Endothelial cell of umbilical vein (primary cell): ENCODE measurements around the gene ATG10. TPM values are rescaled to one million over a fixed set of nuclear protein-coding genes. Genes with fewer than 3 reads are reported as not detected.

Experiments
- BruUV-seq: library from RNA; stranded (reverse); fragments of 400-500 nt; replicated peaks from 2 replicates; lab custom pipeline; 2021; lab: Mats Ljungman, UMichigan
- CTCF ChIA-PET: fragments of 300-600, 350-600 bp; sonication (Branson Sonifier 250); formaldehyde crosslinking; loops from one replicate; lab custom pipeline; 2021; ENCODE audit warnings: antibody characterized with exemption, inconsistent platforms; lab: Charles Lee
- POLR2A ChIA-PET: fragments of 300-600, 350-600 bp; sonication (Branson Sonifier 250); formaldehyde crosslinking; loops from one replicate; lab custom pipeline; 2021; ENCODE audit warnings: antibody characterized with exemption, inconsistent platforms; lab: Charles Lee
- DNase-seq: peaks from one replicate; pipeline ENCODE4 v3.0.0-alpha.2; 2011; ENCODE audit warnings: low read depth, low spot score
- FAIRE-seq: peaks from 2 replicates; lab custom pipeline; 2011; peaks lifted over from hg19 to GRCh38; lab: Jason Lieb, UNC
- H2AFZ ChIP-seq: 2 replicates; pipeline ENCODE4 v1.6.0; 2012; ENCODE audit warnings: low read depth, low read length, control low read depth, inconsistent platforms
- H3K27ac ChIP-seq: 2 replicates; pipeline ENCODE4 v1.5.1; 2011; ENCODE audit warnings: low read depth, mild to moderate bottlenecking, control low read depth, low read length, moderate library complexity; ENCODE audit not compliant: insufficient read depth
- H3K27me3 ChIP-seq, 2 experiments: 2 replicates each; pipeline versions ENCODE4 v1.6.0 to v1.6.1; 2011; ENCODE audit warnings: low read length in 2 of 2, mixed read lengths in 1 of 2; ENCODE audit not compliant: control insufficient read depth in 2 of 2, insufficient read depth in 2 of 2
- H3K36me3 ChIP-seq, 2 experiments: 2 replicates in 1 of 2; 3 replicates in 1 of 2; pipeline ENCODE4 v1.5.1; 2011; ENCODE audit warnings: low read length in 2 of 2, mild to moderate bottlenecking in 1 of 2, moderate library complexity in 1 of 2; ENCODE audit not compliant: control insufficient read depth in 2 of 2, insufficient read depth in 2 of 2; ENCODE audit errors: extremely low read depth in 1 of 2
- H3K4me1 ChIP-seq: 3 replicates; pipeline ENCODE4 v1.5.1; 2011; ENCODE audit warnings: mild to moderate bottlenecking, low read length; ENCODE audit not compliant: control insufficient read depth, insufficient read depth; ENCODE audit errors: extremely low read depth
- H3K4me2 ChIP-seq: 2 replicates; pipeline ENCODE4 v1.6.1; 2011; ENCODE audit warnings: low read length, control low read depth, mixed read lengths; ENCODE audit not compliant: insufficient read depth
- H3K4me3 ChIP-seq, 3 experiments: fragments of 200-600 bp in 1 of 3; sonication (generic), shearing (Covaris generic) in 1 of 3; replicated peaks in 1 of 3; 2 replicates each; pipeline ENCODE4 v1.5.1; 2011 to 2016; ENCODE audit warnings: control low read depth in 3 of 3, low read length in 3 of 3, mild to moderate bottlenecking in 2 of 3, inconsistent platforms in 1 of 3, low read depth in 1 of 3, moderate library complexity in 1 of 3; ENCODE audit not compliant: insufficient read depth in 1 of 3
- H3K79me2 ChIP-seq: 2 replicates; pipeline ENCODE4 v1.6.0; 2012; ENCODE audit warnings: low read length, inconsistent platforms; ENCODE audit not compliant: control insufficient read depth, insufficient read depth
- H3K9ac ChIP-seq: replicated peaks from 2 replicates; pipeline ENCODE3; 2011; ENCODE audit warnings: low read length, control low read depth; ENCODE audit not compliant: insufficient read depth; ENCODE audit errors: extremely low read depth
- H3K9me1 ChIP-seq: replicated peaks from 3 replicates; pipeline ENCODE4 v1.6.0; 2011; ENCODE audit warnings: mild to moderate bottlenecking, low read length; ENCODE audit not compliant: control insufficient read depth, insufficient read depth; ENCODE audit errors: extremely low read depth
- H3K9me3 ChIP-seq: replicated peaks from 2 replicates; pipeline ENCODE4 v1.5.1; 2012; ENCODE audit warnings: low read length, inconsistent platforms; ENCODE audit not compliant: control insufficient read depth, insufficient read depth
- H4K20me1 ChIP-seq: replicated peaks from 2 replicates; pipeline ENCODE3; 2011; ENCODE audit warnings: mild to moderate bottlenecking, low read length; ENCODE audit not compliant: control insufficient read depth, insufficient read depth; ENCODE audit errors: extremely low read depth
- CTCF ChIP-seq, 2 donors: IDR thresholded peaks; 1 replicate in 1 of 2; 2 replicates in 1 of 2; pipeline ENCODE4 v1.5.1; 2011; ENCODE audit warnings: low read length in 2 of 2, mild to moderate bottlenecking in 2 of 2, moderate library complexity in 2 of 2, control low read depth in 1 of 2, inconsistent platforms in 1 of 2, low read depth in 1 of 2; ENCODE audit not compliant: insufficient read depth in 1 of 2; ENCODE audit errors: extremely low read depth in 1 of 2
- EZH2 ChIP-seq: IDR thresholded peaks from 2 replicates; pipeline ENCODE4 v1.6.1; 2012; ENCODE audit warnings: borderline replicate concordance, low read depth, mild to moderate bottlenecking, moderate library complexity, low read length, inconsistent platforms; ENCODE audit not compliant: severe bottlenecking
- FOS ChIP-seq: IDR thresholded peaks from 2 replicates; pipeline ENCODE4 v1.6.1; 2011; ENCODE audit warnings: mild to moderate bottlenecking, low read length, moderate library complexity, borderline replicate concordance; ENCODE audit not compliant: insufficient read depth
- GATA2 ChIP-seq: IDR thresholded peaks from 2 replicates; pipeline ENCODE4 v1.7.0; 2011; ENCODE audit warnings: low read depth, mild to moderate bottlenecking, moderate library complexity, mixed read lengths, low read length; ENCODE audit not compliant: insufficient read length, insufficient read depth
- JUN ChIP-seq: IDR thresholded peaks from 2 replicates; pipeline ENCODE4 v1.6.1; 2011; ENCODE audit warnings: borderline replicate concordance, low read depth; ENCODE audit not compliant: insufficient read length, insufficient read depth
- MAX ChIP-seq: IDR thresholded peaks from 2 replicates; pipeline ENCODE4 v1.6.1; 2011; ENCODE audit not compliant: insufficient read depth, insufficient read length
- MYC ChIP-seq: IDR thresholded peaks from one replicate; pipeline ENCODE4 v1.6.1; 2011; ENCODE audit warnings: mild to moderate bottlenecking, low read depth, low read length
- POLR2A ChIP-seq: IDR thresholded peaks from 2 replicates; pipeline ENCODE4 v1.6.1; 2012; ENCODE audit warnings: low read depth, mild to moderate bottlenecking, control low read depth, low read length
- POLR2AphosphoS5 ChIP-seq: IDR thresholded peaks from 2 replicates; pipeline ENCODE4 v1.6.1; 2012; ENCODE audit warnings: low read depth, mild to moderate bottlenecking, control low read depth, low read length, moderate library complexity; ENCODE audit not compliant: insufficient read depth
- dilution Hi-C: fragments of 300-500 bp; cut with MboI; formaldehyde crosslinking; loops from one replicate; pipeline ENCODE4 v1.15.0; 2019; ENCODE audit warnings: low sequenced_read_pairs; ENCODE audit not compliant: extremely low pct_ligation_motif_present
- intact Hi-C: fragments of 100-400 bp; cut with micrococcal nuclease; formaldehyde crosslinking; loops from one replicate; pipeline ENCODE4 v1.10.0; 2022
- polyA plus RNA-seq, 4 experiments: library from polyadenylated mRNA; depleted of rRNA in 3 of 4; stranded (reverse) in 3 of 4; unstranded in 1 of 4; fragments of >200 nt; gene quantifications; 2 replicates each; pipeline versions ENCODE4 v1.2.1 to v1.2.3, GENCODE V29; 2011 to 2012; ENCODE audit warnings: missing spikeins in 1 of 4
- total RNA-seq: library from RNA; stranded (reverse); gene quantifications from 2 replicates; pipeline ENCODE4 v1.2.3, GENCODE V29; 2021

The ATG10 gene
- total and polyA plus RNA-seq, 2 donors (not counting 3 experiments of a cell fraction or from before 2014, with no cell fraction given): 1.6 to 3.9 TPM

GRCh38 chr5:82257247-82257646 is 285.4 kb downstream of the ATG10 start:
- FAIRE-seq: no peak

More at GRCh38 chr5:82257247-82257646, 285.4 kb downstream of the ATG10 start:
- Histone ChIP-seq H3K9me3 (no peaks in the 10 kb centered on the region), H3K9me1 (no peaks in the 10 kb centered on the region), H2AFZ (no peak overlapping the region), H4K20me1 (no peaks in the 10 kb centered on the region), H3K4me1 (no peaks in the 10 kb centered on the region), H3K27ac (no peak overlapping the region), H3K9ac (no peak overlapping the region), H3K36me3 (no peaks in the 10 kb centered on the region), H3K4me2 (no peak overlapping the region), H3K79me2 (no peaks in the 10 kb centered on the region), H3K27me3 (no peaks in the 10 kb centered on the region), H3K4me3 (no peak overlapping the region)
- ChIA-PET CTCF (no interaction called here), POLR2A (no interaction called here)
- BruUV-seq: no TSS peak
- DNase-seq: no peak
- TF ChIP-seq MYC (no peak), JUN (no peak), POLR2A (no peak), CTCF (IDR thresholded peaks at IDR 0.05; ENCODE audit: extremely low read depth in 1 of 2, insufficient read depth in 1 of 2, low read depth in 1 of 2, low read length in 2 of 2) (no peak), MAX (no peak), FOS (no peak), GATA2 (no peak), POLR2AphosphoS5 (no peak), EZH2 (no peak)
- intact Hi-C loops (no loop called here), dilution Hi-C loops (no loop called here)
